Measurements from ENCODE around the gene MATR3. TPM values are rescaled to one million over a fixed set of nuclear protein-coding genes. Genes with fewer than 3 reads are reported as not detected.

Gene MATR3
- total RNA-seq, 1 experiment from 2014 or later: 194 TPM

- H3K4me3 ChIP-seq (ENCODE audit: low read depth in 2 of 2, low read length in 2 of 2): no peak overlapping the region
- in situ Hi-C loops (cut with HindIII; ENCODE audit: low pct_unique_long_range_greater_than_20kb, low sequenced_read_pairs) (no loop called here), intact Hi-C loops (cut with micrococcal nuclease; ENCODE audit: unreplicated experiment) (no loop called here)
- ATAC-seq: no peak
- CTCF ChIA-PET: interaction anchor here (0.6 to 0.9 kb wide), 2 partner anchors 8 to 367 kb away, joined by 3 read pairs; no protein-coding TSS in a partner anchor
- no peaks in the 10 kb centered on the region for H3K27me3 ChIP-seq (ENCODE audit: control insufficient read depth, insufficient read depth, low read length)
- BruUV-seq (replicated peaks): no TSS peak
- H3K27ac ChIP-seq (ENCODE audit: low read length): no peak overlapping the region
- no peaks in the 10 kb centered on the region for H3K4me1 ChIP-seq (ENCODE audit: control insufficient read depth, insufficient read depth, low read length)
- TF ChIP-seq TCF7L2 (IDR thresholded peaks at IDR 0.05; ENCODE audit: low read depth, low read length) (no peak), REST (IDR thresholded peaks at IDR 0.05; ENCODE audit: insufficient read depth in 1 of 2, low read depth in 2 of 2, low read length in 1 of 2) (no peak), POLR2AphosphoS5 (IDR thresholded peaks at IDR 0.05; ENCODE audit: low read depth, low read length) (no peak), CTCF (IDR thresholded peaks at IDR 0.05) (no peak), SIN3A (IDR thresholded peaks at IDR 0.05; ENCODE audit: borderline replicate concordance, insufficient read depth, low read depth, low read length) (no peak)
- no peaks in the 10 kb centered on the region for H3K36me3 ChIP-seq (ENCODE audit: control insufficient read depth, insufficient read depth, low read length)
- POLR2A ChIA-PET: no interaction called here
- no peaks in the 10 kb centered on the region for H3K9me3 ChIP-seq (ENCODE audit: control insufficient read depth, insufficient read depth, low read depth, low read length)
- DNase-seq (ENCODE audit: low read depth, low spot score): no peak
Measured at GRCh38 chr5:139379626-139380449, 86.3 kb downstream of the MATR3 start.

Other genes starting within 250 kb of the MATR3 start
- 35.4 TPM for gene SIL1, start 95.4 kb upstream of the MATR3 start, total RNA-seq (2021; ENCODE audit: unreplicated experiment)
- gene PAIP2, start 48.1 kb downstream of the MATR3 start, total RNA-seq (2021; ENCODE audit: unreplicated experiment): 79.4 TPM
- not detected for gene SLC23A1, start 89.6 kb downstream of the MATR3 start, total RNA-seq (2021; ENCODE audit: unreplicated experiment)
- 0.49 TPM for gene MZB1, start 96.2 kb downstream of the MATR3 start, total RNA-seq (2021; ENCODE audit: unreplicated experiment)
- 2.3 TPM for gene PROB1, start 101.4 kb downstream of the MATR3 start, total RNA-seq (2021; ENCODE audit: unreplicated experiment)
- 5.5 TPM for gene SPATA24, start 110.3 kb downstream of the MATR3 start, total RNA-seq (2021; ENCODE audit: unreplicated experiment)
- 8.8 TPM for gene DNAJC18, start 145.8 kb downstream of the MATR3 start, total RNA-seq (2021; ENCODE audit: unreplicated experiment)
- gene ECSCR, start 169.0 kb downstream of the MATR3 start, total RNA-seq (2021; ENCODE audit: unreplicated experiment): not detected
- not detected for gene SMIM33, start 177.3 kb downstream of the MATR3 start, total RNA-seq (2021; ENCODE audit: unreplicated experiment)
- 22.8 TPM for gene STING1, start 189.0 kb downstream of the MATR3 start, total RNA-seq (2021; ENCODE audit: unreplicated experiment)

All from Panc1 (cell line).